GM21825 (cell line): ENCODE measurements around the gene ERICH4.
"Not testable (repeated sequence)": the region's sequence is repeated elsewhere in the genome, so short reads cannot be mapped to it uniquely, and the experiment has no call there.

Experiments
- ATAC-seq: cut with Tn5 transposase; IDR thresholded peaks from one replicate; pipeline ENCODE4 v1.9.1; 2021; ENCODE audit warnings: mild to moderate bottlenecking, moderate library complexity; ENCODE audit not compliant: unreplicated experiment

The ERICH4 gene

GRCh38 chr19:41442473-41443355, at the start of gene ERICH4:
Gene ERICH4, plus strand, starts transcription at chr19:41443156. Its CDS starts 14 bp downstream, at chr19:41443170.
- no peak for ATAC-seq

- ATAC-seq, result no peak
Measured at GRCh38 chr19:41395355-41395754, 47.6 kb upstream of the ERICH4 start.

- peak; percentile 87 for ATAC-seq
Measured at GRCh38 chr19:41397086-41398049, 45.6 kb upstream of the ERICH4 start, which contains the start of the genes BCKDHA and EXOSC5. Gene BCKDHA, plus strand, starts transcription at chr19:41397818. Its CDS starts 10 bp downstream, at chr19:41397828. Gene EXOSC5, minus strand, starts transcription at chr19:41397359. Its CDS starts 31 bp downstream, at chr19:41397328.

DNA sequence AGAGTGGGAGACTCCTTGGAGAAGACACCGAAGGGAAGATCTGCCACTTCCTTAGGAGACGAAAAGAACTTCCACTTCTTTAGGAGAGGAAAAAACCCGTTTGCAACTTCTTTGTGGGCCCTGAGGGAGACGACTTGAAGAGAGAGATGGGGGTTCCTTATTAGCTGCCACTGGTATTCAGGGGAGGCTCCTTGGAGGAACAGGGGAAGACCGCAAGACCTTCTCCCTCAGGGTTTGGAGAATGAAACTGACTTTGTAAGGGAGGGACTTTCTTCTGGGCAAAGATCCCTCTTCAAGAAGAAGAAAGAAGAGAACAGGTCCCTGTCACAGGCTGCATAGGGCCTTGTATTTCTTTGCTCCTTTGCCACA, 44.9 kb upstream of the ERICH4 start:
- ATAC-seq, result no peak

DNA sequence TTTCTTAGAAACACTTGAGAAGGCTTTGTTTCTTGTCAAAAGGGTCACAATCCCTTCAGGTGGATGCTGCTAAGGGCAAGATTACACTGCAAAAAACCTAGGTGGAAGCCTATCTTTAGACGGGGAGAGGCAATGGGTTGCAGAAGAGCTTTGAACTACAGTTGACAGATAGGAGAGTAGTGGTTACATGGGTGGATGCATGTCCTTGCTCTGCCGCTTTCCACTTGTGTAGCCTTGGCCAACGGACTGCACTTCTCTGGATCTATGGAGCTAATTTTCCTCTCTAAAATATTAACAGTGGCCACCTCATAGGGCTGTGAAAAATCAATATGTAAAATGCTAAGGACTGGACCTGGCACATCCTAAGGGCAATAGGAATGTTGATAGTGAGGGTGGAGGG, 44.4 kb upstream of the ERICH4 start:
- no peak for ATAC-seq

- no peak for ATAC-seq
Measured at GRCh38 chr19:41399091-41399490, 43.9 kb upstream of the ERICH4 start.

- no peak for ATAC-seq
Measured at GRCh38 chr19:41399525-41399924, 43.4 kb upstream of the ERICH4 start.

- no peak for ATAC-seq
Measured at GRCh38 chr19:41401483-41401882, 41.5 kb upstream of the ERICH4 start.

DNA sequence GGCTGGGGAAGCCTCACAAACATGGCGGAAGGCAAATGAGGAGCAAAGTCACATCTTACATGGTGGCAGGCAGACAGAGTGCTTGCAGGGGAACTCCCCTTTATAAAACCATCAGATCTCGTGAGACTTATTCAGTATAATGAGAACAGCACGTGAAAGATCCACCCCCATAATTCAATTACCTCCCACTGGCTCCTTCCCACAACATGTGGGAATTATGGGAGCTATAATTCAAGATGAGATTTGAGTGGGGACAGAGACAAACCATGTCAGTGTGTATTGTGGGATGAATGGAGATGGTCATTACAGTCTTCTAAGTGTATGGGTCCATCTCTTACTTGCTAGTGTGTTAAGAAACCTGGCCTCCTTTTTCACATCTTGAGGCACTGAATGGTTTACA, 40.9 kb upstream of the ERICH4 start:
- no peak for ATAC-seq

GRCh38 chr19:41403181-41403970, 39.6 kb upstream of the ERICH4 start:
- no peak for ATAC-seq

GRCh38 chr19:41405776-41406175, 37.2 kb upstream of the ERICH4 start:
- ATAC-seq, result no peak

DNA sequence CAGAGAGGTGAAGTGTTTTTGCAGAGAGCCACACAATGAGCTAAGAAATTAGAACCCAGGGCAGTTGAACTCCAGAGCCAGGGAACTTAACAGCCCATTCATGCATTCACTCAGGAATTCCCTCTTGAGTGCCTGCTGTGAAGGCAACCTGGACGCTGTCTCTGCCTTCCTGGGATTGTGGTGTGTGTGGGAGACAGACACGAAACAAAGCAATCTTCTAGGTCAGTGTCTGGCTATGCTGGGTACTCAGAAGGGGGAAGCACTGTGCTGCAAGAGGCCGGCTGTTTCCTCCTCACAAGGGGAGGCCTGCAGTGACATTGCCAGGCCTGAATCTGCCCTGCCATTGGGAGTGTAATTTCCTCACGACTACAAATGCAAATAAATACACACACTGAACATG, 35.7 kb upstream of the ERICH4 start:
- no peak for ATAC-seq

GRCh38 chr19:41408256-41408655, 34.7 kb upstream of the ERICH4 start:
- ATAC-seq, result no peak

DNA sequence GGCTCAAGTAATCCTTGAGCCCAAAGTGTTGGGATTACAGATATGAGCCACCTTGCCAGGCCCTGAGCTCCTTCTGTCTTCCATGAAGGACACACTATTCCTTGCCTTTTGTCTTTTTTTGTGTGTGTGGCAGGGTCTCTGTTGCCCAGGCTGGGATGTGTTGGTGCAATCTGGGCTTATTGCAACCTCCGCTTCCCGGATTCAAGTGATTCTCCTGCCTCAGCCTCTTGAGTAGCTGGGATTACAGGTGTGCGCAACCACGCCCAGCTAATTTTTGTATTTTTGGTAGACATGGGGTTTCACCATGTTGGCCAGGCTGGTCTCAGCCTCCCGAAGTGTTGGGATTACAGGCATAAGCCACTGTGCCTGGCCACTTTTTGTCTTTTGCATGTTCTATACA, 34.1 kb upstream of the ERICH4 start:
- not testable (repeated sequence) for ATAC-seq

DNA sequence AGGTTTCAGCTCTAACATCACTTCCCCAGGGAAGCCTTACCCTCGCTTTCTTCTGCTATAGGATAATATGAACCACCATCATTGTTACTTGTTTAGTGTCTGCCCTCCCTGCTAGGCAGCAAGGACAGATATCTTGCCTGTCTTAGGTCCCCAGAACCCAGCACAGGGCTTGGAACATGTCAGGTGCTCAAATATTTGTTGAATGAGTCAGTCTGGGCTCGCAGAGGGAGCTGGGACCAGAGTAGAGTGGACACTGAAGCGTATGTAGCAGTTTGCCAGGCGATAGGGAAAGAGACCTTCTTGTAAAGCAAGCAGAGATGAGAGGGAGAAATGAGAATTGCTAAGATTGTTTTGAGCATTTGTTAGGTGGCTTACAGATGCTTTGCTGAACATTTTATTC, 33.7 kb upstream of the ERICH4 start:
- ATAC-seq, result no peak

DNA sequence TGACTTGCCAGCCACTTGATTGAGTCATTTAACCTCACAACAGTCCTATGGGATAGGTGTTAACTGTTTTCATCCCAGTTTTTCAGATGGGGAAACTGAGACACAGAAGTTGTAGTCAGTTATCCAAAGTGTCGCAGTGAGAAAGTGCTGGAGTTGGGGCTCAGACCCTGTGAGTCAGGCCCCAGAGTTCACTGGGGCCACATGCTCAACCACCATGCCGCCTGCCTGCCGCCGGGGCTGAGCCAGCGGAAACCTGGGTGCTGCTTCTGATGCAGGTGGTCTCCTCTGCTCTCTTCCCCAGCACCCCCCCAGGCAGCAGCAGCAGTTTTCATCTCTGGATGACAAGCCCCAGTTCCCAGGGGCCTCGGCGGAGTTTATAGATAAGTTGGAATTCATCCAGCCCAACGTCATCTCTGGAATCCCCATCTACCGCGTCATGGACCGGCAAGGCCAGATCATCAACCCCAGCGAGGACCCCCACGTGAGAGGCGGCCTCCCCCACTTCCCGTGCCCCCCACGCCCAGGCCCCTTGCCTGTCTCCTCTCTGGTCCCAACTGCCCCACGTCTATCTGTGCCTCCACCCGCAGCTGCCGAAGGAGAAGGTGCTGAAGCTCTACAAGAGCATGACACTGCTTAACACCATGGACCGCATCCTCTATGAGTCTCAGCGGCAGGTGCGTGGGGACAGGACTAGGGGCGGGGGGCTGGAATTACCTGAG, 32.5 kb upstream of the ERICH4 start:
- ATAC-seq, result no peak

- ATAC-seq, result no peak
Measured at GRCh38 chr19:41411100-41411967, 31.6 kb upstream of the ERICH4 start.

GRCh38 chr19:41411968-41412265, 31.0 kb upstream of the ERICH4 start:
- ATAC-seq, result no peak

DNA sequence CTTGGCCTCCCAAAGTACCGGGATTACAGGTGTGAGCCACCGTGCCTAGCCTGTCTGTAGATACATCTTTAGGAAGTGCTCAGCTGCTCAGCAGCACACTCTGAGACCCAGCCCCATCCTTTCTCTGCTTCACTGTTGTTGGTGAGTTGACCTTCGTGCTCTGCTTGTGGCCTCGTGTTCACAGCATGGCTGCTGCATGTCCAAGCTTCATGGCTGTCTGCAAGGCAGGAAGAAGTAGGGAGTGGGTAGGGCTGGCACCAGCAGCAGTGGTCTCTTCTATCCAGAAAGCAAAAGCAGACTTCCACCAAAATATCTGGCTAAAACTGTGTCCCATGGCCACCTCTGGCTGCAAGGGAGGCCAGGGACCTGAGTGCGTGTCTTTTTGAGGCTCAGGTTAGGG, 30.0 kb upstream of the ERICH4 start:
- ATAC-seq, result no peak
